IPS-NIHi11 (cell line): ENCODE data around the gene CRACDL.

Source experiments
- DNase-seq: peaks from one replicate; pipeline ENCODE4 v3.0.0; 2012; ENCODE audit warnings: mixed read lengths, low spot score

The CRACDL gene, protein sequence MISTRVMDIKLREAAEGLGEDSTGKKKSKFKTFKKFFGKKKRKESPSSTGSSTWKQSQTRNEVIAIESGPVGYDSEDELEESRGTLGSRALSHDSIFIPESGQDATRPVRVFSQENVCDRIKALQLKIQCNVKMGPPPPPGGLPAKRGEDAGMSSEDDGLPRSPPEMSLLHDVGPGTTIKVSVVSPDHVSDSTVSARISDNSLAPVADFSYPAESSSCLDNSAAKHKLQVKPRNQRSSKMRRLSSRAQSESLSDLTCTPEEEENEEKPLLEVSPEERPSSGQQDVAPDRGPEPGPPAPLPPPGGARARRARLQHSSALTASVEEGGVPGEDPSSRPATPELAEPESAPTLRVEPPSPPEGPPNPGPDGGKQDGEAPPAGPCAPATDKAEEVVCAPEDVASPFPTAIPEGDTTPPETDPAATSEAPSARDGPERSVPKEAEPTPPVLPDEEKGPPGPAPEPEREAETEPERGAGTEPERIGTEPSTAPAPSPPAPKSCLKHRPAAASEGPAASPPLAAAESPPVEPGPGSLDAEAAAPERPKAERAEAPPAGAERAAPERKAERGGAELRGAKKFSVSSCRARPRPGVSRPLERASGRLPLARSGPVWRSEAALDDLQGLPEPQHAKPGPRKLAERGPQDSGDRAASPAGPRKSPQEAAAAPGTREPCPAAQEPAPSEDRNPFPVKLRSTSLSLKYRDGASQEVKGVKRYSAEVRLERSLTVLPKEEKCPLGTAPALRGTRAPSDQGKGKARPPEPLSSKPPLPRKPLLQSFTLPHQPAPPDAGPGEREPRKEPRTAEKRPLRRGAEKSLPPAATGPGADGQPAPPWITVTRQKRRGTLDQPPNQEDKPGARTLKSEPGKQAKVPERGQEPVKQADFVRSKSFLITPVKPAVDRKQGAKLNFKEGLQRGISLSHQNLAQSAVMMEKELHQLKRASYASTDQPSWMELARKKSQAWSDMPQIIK

DNA sequence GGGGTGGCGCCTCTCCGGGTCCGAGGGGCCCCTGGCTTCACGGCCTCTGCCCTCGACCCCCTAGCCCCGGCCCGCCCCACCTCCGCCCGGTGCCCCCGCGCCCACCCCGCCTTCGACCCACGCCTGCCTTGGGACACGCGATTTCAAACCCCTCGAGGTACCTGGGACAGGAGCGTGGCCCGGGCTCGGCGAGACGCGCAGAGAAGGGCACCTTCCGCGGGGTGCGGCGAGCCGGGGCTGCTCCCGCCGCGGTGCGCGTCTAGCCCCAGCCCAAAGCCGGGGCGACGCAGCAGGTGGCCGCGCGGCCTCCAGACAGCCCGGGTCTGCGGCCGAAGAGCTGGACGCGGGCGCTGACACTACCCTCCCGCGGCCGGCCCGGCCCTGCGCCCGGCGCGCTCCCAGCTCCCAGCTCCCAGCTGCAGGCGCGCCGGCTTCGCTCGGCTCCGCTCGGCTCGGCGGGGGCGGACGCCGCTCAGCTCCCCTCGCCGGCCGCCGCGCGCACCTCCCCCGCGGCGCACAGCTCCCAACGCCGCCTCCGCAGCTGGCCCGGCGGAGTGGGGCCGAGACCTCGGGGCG is at the start of gene CRACDL:
TSS of gene CRACDL (minus strand) at position 449 of the 576 bp plus-strand sequence. CDS start 89,425 bp downstream, outside the sequence.
- peak; percentile 80 for DNase-seq

DNA sequence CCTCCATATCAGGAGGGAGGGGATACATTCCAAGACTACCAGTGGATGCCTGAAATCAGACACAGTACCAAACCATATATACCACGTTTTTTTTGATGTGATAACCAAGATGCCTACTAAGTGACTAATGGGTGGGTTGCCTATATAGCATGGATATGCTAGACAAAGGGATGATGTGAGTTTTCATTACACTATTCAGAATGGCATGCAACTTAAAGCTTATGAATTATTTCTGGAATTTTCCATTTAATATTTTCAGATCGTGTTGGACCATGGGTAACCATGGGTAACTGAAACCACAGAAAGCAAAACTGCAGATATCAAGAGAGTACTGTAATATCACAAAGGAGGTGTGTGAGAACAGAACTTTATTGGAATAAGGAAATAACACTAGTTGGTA is 39.6 kb upstream of the CRACDL start:
- DNase-seq, result no peak

GRCh38 chr2:98972582-98973167 is 36.6 kb upstream of the CRACDL start:
- DNase-seq, result no peak

- no peak for DNase-seq
Observed at GRCh38 chr2:98959810-98960507, 23.9 kb upstream of the CRACDL start.

GRCh38 chr2:98952966-98953365 is 16.9 kb upstream of the CRACDL start:
- no peak for DNase-seq

DNA sequence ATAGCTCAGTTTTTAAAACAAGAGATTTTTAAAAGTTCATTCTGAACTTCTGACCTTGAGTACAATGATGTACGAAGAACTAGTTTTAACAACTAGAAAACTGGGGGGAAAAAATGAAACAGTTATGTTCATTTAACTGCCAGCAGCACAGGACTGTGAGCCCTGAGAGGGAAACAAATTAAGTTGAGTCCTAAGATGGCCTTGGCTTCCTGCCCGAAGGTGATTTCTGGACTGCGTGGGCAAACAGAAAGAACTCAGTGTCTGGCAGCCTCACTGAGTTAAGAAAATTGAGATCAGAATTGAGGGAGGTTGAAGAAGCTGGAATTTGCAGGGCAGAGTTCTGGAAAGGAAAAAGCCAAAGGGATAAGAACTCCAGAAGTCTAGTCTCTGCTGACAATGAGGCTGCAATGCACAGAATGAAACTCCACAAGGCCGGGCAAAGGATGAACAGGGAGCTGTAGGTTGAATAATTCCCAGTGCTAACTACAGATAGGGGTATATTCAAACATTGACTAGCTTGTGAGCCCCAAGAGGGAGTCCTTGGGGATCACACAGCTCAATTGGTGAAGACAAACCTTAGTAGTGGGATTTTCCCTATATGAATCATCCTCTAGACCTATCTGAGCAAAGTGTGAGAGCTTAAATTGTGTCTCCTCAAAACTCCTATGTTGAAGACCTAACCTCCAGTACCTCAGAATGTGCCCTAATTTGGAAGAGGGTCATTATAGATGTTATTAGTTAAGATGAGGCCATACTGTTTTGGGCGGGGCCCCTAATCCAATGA is 13.1 kb upstream of the CRACDL start:
- no peak for DNase-seq

DNA sequence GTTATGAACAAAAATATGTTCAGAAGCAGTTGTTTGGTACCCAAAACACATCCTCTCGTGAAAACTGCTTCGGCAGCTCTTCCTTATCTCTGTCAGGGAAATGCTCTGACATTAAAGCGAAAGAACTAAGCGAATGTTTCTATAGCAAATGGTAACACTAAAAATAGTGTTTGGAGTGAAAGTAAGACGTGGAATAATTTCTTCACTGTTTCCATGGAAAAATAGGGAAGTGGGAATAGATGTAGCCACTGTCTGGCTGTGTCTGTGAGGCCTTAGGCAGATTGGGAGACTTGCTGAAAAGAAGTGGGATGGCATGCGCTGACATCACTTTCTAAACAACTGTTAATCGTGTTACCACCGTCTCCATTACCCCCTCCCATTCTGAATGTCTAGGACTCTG is 11.5 kb upstream of the CRACDL start:
- no peak for DNase-seq

DNA sequence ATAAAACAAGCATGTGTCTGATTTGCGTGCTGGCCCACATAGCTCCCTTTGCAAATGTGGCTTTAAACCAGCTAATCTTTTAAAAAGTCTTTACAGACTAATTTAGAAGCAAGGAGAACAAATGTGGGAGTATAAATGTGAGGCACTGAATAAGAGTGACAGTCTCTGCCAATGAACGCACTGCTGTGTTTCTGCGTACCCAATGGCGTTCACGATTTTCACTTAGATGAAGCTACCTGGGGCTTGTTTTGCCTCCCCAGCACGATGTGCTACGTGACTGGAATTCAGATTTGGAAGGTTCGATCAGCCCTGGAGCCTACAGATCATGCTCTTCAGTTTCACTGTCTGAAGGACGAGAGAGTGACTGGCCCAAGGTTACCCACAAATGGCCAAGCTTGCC is 10.8 kb upstream of the CRACDL start:
- peak; percentile 1 for DNase-seq

DNA sequence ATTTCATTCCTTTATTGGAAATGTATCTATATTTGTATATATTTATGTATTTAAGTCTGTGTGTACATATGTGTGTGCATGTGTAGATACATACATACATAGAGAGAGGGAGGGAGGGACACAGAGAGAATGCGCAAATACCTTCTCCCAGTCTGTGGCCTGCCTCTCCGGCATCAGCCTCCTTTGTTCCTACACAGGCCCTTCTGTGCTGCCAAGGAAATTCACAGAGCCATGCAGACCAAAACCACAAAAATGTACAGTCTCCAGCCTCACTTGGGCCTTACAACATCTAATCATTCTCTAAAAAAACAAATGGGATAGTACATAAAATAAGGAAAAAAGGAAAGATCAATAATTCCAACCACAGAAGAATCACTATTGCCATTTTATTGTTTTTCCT is 8.8 kb upstream of the CRACDL start:
- no peak for DNase-seq

DNA sequence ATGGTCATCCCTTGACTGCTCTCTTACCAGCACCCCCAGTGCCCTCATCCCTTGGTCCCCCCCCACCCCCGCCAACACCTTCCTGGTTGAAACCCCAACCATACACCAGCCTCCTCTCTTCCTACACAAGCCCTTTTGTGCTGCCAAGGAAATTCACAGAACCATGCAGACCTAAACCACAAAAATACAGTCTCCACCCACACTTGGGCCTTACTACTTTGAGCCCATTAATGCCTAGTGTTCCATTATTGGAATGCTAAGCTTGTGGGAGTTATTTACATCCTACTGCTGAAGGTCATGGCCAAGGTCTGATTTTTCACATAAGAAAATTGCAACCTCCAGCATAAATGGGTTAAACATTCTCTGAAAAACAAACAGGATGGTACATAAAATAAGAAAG is 4.1 kb upstream of the CRACDL start:
- DNase-seq, result no peak

DNA sequence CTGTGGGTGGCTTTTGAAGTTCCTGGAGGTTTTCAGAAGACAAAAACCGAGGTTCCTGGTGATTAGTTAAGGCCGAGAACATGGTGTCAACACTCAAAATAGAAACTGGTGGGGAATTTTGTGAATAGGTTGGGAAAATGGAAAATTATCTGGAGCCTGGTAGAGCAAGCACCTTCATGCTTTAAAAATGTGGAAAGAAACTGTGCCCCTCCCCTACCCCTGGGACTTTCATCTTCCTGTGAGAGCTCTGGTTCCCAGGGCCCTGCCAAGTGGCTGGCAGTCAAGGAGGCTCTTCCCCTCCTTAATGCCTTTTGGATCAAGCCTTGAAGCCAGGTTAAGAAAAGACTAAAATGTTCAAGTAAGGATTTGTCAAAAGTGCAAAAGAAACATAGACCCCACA is 1.9 kb upstream of the CRACDL start:
- no peak for DNase-seq

- DNase-seq, result peak; percentile 77
Observed at GRCh38 chr2:98936353-98937351, 627 bp upstream of the CRACDL start.

GRCh38 chr2:98935111-98935770 is 784 bp downstream of the CRACDL start:
- peak; percentile 65 for DNase-seq

GRCh38 chr2:98932778-98933343 is 3.2 kb downstream of the CRACDL start:
- no peak for DNase-seq

GRCh38 chr2:98932164-98932563 is 3.9 kb downstream of the CRACDL start:
- no peak for DNase-seq

- no peak for DNase-seq
Observed at GRCh38 chr2:98931596-98931995, 4.4 kb downstream of the CRACDL start.

DNA sequence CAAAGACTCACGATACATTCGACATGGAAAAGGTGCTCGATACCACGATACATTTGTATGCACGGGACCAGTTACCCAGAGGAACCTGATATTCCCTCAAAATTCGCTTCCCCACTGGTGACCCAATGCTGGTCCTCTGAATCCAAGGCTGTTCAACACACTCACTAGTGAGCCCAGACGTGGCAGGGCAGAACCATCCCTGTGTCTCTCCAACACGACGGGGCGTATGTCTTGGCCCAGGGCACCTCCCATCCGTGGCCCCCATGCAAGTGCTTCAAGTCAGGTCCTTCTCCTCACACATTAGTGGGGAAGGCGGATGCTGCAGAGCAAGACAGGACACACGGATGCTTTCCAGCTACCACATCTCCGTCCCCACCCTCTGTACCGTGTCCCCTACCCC is 6.1 kb downstream of the CRACDL start:
- no peak for DNase-seq

DNA sequence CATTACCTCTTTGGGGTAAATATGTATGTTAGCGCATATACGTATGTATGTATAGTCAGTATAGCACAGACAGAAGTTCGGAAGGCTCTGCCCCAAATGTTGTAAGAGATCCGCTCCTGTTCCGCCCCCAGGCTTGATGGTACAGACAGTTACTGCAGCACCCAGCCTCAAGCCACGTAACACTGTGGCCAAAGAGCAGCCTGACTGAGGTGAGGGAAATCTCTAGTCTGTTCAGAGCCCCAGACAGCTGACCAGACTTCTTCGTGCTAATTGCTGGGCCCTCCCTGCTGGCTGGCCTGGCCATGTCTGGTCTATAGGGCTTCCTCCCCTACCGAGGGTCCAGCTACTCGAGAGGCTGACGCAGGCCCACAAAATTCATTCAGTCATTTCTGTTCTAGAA is 7.8 kb downstream of the CRACDL start:
- DNase-seq, result no peak

DNA sequence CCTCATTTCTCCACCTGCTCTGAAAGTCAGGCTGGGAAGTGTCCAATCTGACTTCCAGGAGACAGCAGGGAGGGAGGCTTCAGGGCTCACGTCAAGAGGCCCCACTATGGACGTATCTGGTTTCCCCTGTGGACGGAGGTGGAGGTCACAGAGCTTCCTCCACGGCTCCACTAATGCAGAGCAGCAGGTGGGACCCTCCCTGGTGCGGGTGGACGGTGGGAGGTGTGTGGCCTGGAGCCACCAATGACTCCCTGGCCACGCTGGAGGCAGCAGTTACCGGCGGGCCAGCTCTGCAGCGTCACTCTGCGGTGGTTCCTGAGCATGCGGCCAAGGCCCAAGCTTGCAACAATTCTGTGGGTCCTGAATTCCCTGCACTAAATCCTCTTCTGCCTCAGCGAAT is 9.0 kb downstream of the CRACDL start:
- DNase-seq, result no peak
